Astrocyte of the spinal cord (primary cell): Measurements from ENCODE around the gene CGB3.
A peak's percentile ranks its signal among the peaks of the same experiment; 100 is the strongest.

Experiments
- DNase-seq: peaks from one replicate; pipeline ENCODE4 v3.0.0; 2011; ENCODE audit warnings: low read depth, low spot score
- H3K4me3 ChIP-seq: 2 replicates; pipeline ENCODE4 v1.5.1; 2011; ENCODE audit warnings: low read depth, mild to moderate bottlenecking, low read length, moderate library complexity
- in situ Hi-C: cut with HindIII; loops from 2 replicates; pipeline ENCODE4 v1.10.0; 2017; ENCODE audit warnings: low sequenced_read_pairs
- TF ChIP-seq, protein P1 (sequence below): IDR thresholded peaks from 2 replicates; pipeline ENCODE4 v1.5.1; 2012; ENCODE audit warnings: low read depth, mild to moderate bottlenecking, low read length, inconsistent platforms

The CGB3 gene

DNA sequence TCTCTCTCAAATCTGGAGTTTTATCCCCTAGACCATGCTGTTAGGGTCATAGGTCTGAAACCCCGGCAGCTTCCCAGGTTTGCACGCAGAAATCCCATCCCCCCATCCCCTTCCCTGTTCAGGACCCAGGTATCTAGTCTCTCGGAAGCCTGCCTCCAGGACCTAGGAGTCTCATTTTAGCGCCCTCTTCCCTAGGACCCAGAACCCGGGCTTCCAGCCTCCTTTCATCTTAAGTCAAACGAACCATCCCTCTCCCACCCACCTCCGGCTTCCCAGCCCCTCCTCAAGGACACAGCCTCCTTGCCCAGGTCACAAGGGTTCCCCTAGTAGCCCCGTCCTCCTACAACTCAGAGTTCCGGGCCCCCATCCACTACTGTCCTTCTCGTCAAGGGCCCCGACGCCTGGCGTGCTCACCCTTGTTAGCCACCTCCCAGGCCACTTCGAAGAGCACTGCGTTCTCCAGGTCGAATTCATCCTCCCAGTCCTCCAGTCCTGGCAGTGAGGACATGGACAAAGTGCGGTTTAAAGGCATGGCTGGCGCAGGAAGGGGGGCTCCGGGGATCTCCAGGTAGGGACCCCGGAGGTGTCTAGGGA lies 31.5 kb downstream of the CGB3 start:
- H3K4me3 ChIP-seq, result peak overlapping the region; percentile 74
- DNase-seq, result no peak
- in situ Hi-C loops, result no loop called here
- TF ChIP-seq, protein P1, sequence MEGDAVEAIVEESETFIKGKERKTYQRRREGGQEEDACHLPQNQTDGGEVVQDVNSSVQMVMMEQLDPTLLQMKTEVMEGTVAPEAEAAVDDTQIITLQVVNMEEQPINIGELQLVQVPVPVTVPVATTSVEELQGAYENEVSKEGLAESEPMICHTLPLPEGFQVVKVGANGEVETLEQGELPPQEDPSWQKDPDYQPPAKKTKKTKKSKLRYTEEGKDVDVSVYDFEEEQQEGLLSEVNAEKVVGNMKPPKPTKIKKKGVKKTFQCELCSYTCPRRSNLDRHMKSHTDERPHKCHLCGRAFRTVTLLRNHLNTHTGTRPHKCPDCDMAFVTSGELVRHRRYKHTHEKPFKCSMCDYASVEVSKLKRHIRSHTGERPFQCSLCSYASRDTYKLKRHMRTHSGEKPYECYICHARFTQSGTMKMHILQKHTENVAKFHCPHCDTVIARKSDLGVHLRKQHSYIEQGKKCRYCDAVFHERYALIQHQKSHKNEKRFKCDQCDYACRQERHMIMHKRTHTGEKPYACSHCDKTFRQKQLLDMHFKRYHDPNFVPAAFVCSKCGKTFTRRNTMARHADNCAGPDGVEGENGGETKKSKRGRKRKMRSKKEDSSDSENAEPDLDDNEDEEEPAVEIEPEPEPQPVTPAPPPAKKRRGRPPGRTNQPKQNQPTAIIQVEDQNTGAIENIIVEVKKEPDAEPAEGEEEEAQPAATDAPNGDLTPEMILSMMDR, result no peak

DNA sequence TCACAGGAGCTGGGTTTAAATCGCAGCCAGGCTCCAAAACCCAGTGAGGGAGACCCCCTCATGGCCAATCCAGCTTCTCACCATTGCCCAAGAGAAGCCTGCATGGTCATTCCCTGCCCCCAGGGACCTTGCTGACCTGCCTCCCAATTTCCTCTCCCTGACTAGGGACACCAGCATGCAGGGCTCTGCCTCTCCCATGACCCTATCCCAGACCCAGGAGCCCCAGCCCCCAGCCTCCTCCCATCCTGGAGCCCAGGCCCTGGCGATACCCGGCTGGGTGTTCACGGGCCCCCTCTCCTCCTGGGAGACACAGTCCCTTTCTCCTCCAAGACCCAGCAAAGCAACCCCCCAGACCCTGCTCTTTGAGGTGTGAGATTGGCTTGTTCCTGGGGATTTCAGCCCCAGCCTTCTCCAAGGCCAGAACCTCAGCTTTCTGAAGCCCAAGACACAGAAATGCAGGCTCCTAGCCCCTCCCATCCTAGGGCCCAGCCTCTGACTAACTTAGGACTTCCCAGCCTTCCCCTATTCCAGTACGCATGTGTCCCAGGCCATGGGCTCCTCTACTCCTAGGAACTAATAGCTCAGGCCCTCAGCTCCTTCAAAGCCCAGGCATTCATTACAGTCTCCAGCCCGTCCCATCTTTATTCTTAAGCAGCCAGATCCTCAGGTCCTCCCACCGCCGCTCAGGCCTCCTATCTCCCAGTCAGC lies 32.1 kb downstream of the CGB3 start:
- peak overlapping the region; percentile 74 for H3K4me3 ChIP-seq
- DNase-seq, result peak; percentile 77
- TF ChIP-seq, protein P1, result no peak
- in situ Hi-C loops, result no loop called here

DNA sequence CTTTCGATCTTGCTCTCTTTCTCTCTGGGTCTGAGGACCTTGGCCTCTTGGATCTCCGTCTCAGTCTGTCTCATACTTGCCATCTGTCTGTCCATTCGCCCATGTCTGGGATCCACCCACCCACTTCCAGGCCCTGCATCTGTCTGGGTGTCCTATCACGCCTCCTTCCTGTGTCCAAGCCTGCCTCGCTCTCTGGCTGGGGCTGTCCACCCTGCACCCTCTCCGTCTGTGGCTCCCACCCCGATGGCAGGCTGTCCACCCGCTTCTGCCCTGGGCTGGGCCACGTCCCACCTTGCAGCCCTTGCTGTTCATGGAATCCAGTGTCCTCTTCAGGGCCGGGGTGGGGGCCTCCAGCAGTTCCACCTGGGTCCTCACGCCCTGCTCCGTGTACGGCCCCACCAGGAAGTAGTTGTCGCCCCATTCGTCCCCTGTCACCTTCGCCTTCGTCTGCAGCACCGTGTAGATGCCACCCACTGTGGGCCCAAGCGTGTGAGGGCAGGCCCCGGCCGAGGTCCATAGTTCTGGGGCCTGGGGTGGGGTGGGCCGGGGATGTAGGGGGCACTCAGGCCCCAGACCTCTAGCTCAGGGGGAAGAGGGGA lies 33.0 kb downstream of the CGB3 start:
- in situ Hi-C loops, result no loop called here
- TF ChIP-seq, protein P1, result no peak
- DNase-seq, result no peak
- no peak overlapping the region for H3K4me3 ChIP-seq

DNA sequence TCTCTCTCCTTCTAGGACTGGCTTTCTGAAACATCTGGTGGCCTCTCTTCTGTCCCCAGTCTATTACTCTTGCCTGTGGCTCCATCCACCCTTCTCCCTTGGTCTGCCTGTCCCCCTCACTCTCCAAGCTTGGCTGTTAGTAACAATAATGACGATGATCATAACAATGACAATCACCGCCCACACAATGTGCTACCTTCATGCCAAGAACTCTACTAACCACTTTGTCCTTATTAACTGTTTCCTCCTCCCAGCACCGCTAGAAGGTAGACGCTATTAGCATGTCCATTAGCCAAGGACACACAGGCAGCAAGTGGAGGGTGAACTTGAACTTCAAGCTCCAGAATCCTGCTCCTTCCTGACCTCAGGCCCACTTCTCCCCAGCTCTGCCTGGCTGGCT lies 33.7 kb downstream of the CGB3 start:
- H3K4me3 ChIP-seq, result no peak overlapping the region
- in situ Hi-C loops, result no loop called here

DNA sequence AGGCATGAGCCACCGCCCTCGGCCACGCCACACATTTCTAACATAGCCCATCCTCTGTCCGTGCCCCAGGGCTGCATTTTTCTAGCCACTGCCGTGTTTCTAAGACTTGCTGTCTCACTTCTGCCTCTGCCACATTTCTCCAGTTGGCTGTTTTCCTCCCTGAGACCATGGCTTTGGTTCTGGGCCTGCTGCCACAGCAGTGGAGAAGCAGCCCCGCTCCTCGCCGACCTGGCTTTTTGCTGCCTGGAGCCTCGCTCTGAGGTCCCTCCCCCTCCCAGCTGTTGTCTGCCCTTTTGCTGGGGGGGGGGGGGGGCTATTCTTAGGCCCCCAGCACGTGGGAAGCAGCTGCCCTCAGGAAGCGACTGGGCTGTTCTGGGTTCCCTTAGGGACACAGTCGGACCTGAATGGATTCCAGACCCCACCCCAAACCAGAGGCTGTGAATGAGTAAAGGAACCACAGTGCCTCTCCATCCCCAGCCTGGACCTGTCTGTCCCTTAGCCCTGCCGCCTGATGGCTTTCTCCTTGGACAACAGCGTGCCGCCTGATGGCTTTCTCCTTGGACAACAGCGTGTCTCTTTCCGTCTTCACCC lies 34.3 kb downstream of the CGB3 start:
- no peak overlapping the region for H3K4me3 ChIP-seq
- TF ChIP-seq, protein P1, result no peak
- no peak for DNase-seq
- in situ Hi-C loops, result no loop called here

More for the DNA sequence above, 33.7 kb downstream of the CGB3 start:
- DNase-seq, result no peak
- TF ChIP-seq, protein P1, result no peak

DNA sequence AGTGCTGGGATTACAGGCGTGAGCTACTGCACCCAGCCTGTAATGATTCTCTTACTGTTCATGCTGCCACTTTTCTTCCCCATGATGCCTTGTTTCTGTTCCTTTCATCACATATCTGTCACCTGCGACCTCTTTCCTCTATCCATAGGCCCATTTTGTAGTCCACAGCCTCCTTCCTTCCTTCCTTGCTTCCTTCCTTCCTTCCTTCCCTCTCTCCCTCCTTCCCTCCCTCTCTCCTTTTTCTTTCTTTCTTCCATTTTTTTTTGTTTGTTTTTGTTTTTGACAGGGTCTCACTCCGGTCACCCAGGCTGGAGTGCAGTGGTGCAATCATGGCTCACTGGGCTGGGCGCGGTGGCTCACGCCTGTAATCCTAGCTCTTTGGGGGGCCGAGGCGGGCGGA lies 35.3 kb downstream of the CGB3 start:
- no peak for DNase-seq
- in situ Hi-C loops, result no loop called here
- H3K4me3 ChIP-seq, result no peak overlapping the region
- TF ChIP-seq, protein P1, result no peak
